ENCODE data around the gene MMP23B.
"Not testable (repeated sequence)": the region's sequence is repeated elsewhere in the genome, so short reads cannot be mapped to it uniquely, and the experiment has no call there.

Gene MMP23B

GRCh38 chr1:1631782-1632420 is at the start of gene MMP23B:
TSS of gene MMP23B (plus strand) at chr1:1632173. CDS start at chr1:1632219, 46 bp downstream.
- peak; percentile 50 for DNase-seq

- no peak for DNase-seq
Measured at GRCh38 chr1:1582585-1583346, 49.2 kb upstream of the MMP23B start.

- DNase-seq, result no peak
Measured at GRCh38 chr1:1583347-1584010, 48.5 kb upstream of the MMP23B start.

- no peak for DNase-seq
Measured at GRCh38 chr1:1591452-1591851, 40.5 kb upstream of the MMP23B start.

- DNase-seq, result no peak
Measured at GRCh38 chr1:1593834-1594601, 38.0 kb upstream of the MMP23B start.

- no peak for DNase-seq
Measured at GRCh38 chr1:1594602-1595260, 37.2 kb upstream of the MMP23B start.

GRCh38 chr1:1595341-1595740 is 36.6 kb upstream of the MMP23B start:
- not testable (repeated sequence) for DNase-seq

- no peak for DNase-seq
Measured at GRCh38 chr1:1596493-1597274, 35.3 kb upstream of the MMP23B start.

GRCh38 chr1:1597275-1597930 is 34.6 kb upstream of the MMP23B start:
- DNase-seq, result peak; percentile 97

GRCh38 chr1:1598051-1598719 is 33.8 kb upstream of the MMP23B start:
- DNase-seq, result peak; percentile 33

GRCh38 chr1:1598720-1599029 is 33.3 kb upstream of the MMP23B start:
- DNase-seq, result no peak

- DNase-seq, result peak; percentile 47
Measured at GRCh38 chr1:1599030-1599934, 32.7 kb upstream of the MMP23B start.

- peak; percentile 28 for DNase-seq
Measured at GRCh38 chr1:1599935-1600860, 31.8 kb upstream of the MMP23B start, which contains the start of gene FNDC10. TSS of gene FNDC10 (minus strand) at chr1:1600135. CDS start at chr1:1600015, 120 bp downstream.

- peak; percentile 39 for DNase-seq
Measured at GRCh38 chr1:1600861-1601563, 31.0 kb upstream of the MMP23B start.

- peak; percentile 28 for DNase-seq
Measured at GRCh38 chr1:1601564-1602303, 30.2 kb upstream of the MMP23B start.

- DNase-seq, result peak; percentile 53
Measured at GRCh38 chr1:1602304-1602967, 29.5 kb upstream of the MMP23B start.
